Measurements from ENCODE around the gene RBM42. TPM values are rescaled to one million over a fixed set of nuclear protein-coding genes. Genes with fewer than 3 reads are reported as not detected.

The RBM42 gene
- total and polyA plus RNA-seq, 9 of the 15 experiments (the other 6 are each of a cell fraction or from before 2014, with no cell fraction given): 5.7 to 149 (median 32.4) TPM

DNA sequence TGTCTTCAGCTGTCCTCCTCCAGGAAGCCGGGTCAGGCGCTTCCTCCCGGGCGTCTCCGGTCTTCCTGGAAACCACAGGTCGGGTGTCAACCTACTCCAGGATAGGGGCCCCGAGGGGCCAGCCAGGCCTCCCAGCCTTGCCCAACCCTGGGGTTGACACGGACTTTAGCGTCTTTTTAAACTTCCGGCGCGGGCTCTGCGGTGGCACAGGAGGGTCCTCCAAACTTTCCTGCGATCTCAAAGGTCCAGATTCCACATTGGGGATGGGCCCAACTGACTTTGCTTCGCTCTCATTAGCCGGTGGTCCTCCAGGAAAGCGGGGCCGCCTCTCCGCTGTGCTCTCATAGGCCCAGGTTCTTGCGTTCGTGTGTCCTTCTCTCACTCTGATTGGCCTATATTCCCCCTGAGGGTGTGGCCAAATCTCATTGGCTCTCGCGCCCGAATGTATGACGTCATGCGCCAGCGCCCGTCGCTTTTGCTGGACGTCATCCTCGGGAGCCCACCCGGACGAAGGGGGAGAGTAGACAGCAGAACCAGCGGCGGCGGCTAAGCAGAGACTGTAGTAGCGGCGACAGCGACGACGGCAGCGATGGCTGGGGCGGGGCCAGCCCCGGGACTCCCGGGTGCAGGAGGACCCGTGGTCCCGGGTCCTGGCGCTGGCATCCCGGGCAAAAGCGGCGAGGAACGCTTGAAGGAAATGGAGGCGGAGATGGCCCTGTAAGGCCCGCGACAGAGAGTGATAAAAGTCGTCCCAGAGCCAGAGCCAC, at the start of gene RBM42 (continued):
- TF ChIP-seq, protein P1, sequence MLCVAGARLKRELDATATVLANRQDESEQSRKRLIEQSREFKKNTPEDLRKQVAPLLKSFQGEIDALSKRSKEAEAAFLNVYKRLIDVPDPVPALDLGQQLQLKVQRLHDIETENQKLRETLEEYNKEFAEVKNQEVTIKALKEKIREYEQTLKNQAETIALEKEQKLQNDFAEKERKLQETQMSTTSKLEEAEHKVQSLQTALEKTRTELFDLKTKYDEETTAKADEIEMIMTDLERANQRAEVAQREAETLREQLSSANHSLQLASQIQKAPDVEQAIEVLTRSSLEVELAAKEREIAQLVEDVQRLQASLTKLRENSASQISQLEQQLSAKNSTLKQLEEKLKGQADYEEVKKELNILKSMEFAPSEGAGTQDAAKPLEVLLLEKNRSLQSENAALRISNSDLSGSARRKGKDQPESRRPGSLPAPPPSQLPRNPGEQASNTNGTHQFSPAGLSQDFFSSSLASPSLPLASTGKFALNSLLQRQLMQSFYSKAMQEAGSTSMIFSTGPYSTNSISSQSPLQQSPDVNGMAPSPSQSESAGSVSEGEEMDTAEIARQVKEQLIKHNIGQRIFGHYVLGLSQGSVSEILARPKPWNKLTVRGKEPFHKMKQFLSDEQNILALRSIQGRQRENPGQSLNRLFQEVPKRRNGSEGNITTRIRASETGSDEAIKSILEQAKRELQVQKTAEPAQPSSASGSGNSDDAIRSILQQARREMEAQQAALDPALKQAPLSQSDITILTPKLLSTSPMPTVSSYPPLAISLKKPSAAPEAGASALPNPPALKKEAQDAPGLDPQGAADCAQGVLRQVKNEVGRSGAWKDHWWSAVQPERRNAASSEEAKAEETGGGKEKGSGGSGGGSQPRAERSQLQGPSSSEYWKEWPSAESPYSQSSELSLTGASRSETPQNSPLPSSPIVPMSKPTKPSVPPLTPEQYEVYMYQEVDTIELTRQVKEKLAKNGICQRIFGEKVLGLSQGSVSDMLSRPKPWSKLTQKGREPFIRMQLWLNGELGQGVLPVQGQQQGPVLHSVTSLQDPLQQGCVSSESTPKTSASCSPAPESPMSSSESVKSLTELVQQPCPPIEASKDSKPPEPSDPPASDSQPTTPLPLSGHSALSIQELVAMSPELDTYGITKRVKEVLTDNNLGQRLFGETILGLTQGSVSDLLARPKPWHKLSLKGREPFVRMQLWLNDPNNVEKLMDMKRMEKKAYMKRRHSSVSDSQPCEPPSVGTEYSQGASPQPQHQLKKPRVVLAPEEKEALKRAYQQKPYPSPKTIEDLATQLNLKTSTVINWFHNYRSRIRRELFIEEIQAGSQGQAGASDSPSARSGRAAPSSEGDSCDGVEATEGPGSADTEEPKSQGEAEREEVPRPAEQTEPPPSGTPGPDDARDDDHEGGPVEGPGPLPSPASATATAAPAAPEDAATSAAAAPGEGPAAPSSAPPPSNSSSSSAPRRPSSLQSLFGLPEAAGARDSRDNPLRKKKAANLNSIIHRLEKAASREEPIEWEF (CRISPR knock-in tag; IDR thresholded peaks at IDR 0.05): no peak
- TF ChIP-seq, protein P2, sequence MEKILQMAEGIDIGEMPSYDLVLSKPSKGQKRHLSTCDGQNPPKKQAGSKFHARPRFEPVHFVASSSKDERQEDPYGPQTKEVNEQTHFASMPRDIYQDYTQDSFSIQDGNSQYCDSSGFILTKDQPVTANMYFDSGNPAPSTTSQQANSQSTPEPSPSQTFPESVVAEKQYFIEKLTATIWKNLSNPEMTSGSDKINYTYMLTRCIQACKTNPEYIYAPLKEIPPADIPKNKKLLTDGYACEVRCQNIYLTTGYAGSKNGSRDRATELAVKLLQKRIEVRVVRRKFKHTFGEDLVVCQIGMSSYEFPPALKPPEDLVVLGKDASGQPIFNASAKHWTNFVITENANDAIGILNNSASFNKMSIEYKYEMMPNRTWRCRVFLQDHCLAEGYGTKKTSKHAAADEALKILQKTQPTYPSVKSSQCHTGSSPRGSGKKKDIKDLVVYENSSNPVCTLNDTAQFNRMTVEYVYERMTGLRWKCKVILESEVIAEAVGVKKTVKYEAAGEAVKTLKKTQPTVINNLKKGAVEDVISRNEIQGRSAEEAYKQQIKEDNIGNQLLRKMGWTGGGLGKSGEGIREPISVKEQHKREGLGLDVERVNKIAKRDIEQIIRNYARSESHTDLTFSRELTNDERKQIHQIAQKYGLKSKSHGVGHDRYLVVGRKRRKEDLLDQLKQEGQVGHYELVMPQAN (IDR thresholded peaks at IDR 0.05; ENCODE audit: borderline replicate concordance): peak; percentile 82
- TF ChIP-seq, protein P3, sequence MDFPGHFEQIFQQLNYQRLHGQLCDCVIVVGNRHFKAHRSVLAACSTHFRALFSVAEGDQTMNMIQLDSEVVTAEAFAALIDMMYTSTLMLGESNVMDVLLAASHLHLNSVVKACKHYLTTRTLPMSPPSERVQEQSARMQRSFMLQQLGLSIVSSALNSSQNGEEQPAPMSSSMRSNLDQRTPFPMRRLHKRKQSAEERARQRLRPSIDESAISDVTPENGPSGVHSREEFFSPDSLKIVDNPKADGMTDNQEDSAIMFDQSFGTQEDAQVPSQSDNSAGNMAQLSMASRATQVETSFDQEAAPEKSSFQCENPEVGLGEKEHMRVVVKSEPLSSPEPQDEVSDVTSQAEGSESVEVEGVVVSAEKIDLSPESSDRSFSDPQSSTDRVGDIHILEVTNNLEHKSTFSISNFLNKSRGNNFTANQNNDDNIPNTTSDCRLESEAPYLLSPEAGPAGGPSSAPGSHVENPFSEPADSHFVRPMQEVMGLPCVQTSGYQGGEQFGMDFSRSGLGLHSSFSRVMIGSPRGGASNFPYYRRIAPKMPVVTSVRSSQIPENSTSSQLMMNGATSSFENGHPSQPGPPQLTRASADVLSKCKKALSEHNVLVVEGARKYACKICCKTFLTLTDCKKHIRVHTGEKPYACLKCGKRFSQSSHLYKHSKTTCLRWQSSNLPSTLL (IDR thresholded peaks at IDR 0.05): no peak
- TF ChIP-seq BRCA1 (IDR thresholded peaks at IDR 0.05) (no peak), BRCA1 (CRISPR knock-in tag; IDR thresholded peaks at IDR 0.05) (no peak), FOS (IDR thresholded peaks at IDR 0.05; ENCODE audit: extremely low read depth, insufficient read length) (peak; percentile 92), XRCC5 (IDR thresholded peaks at IDR 0.05; ENCODE audit: low read depth, low read length) (no peak; the same call in 1 of the 2 replicates), NCOA1 (IDR thresholded peaks at IDR 0.05; ENCODE audit: low read depth) (no peak), ETV1 (tag; conservative IDR thresholded peaks at IDR 0.05; ENCODE audit: low read depth) (peak; percentile 59; the same call in 1 of the 2 replicates), NRF1 (conservative IDR thresholded peaks at IDR 0.05 in 1 of 2, IDR thresholded peaks at IDR 0.05 in 1 of 2) (peak; percentile 49 to 63)
- TF ChIP-seq, protein P4, sequence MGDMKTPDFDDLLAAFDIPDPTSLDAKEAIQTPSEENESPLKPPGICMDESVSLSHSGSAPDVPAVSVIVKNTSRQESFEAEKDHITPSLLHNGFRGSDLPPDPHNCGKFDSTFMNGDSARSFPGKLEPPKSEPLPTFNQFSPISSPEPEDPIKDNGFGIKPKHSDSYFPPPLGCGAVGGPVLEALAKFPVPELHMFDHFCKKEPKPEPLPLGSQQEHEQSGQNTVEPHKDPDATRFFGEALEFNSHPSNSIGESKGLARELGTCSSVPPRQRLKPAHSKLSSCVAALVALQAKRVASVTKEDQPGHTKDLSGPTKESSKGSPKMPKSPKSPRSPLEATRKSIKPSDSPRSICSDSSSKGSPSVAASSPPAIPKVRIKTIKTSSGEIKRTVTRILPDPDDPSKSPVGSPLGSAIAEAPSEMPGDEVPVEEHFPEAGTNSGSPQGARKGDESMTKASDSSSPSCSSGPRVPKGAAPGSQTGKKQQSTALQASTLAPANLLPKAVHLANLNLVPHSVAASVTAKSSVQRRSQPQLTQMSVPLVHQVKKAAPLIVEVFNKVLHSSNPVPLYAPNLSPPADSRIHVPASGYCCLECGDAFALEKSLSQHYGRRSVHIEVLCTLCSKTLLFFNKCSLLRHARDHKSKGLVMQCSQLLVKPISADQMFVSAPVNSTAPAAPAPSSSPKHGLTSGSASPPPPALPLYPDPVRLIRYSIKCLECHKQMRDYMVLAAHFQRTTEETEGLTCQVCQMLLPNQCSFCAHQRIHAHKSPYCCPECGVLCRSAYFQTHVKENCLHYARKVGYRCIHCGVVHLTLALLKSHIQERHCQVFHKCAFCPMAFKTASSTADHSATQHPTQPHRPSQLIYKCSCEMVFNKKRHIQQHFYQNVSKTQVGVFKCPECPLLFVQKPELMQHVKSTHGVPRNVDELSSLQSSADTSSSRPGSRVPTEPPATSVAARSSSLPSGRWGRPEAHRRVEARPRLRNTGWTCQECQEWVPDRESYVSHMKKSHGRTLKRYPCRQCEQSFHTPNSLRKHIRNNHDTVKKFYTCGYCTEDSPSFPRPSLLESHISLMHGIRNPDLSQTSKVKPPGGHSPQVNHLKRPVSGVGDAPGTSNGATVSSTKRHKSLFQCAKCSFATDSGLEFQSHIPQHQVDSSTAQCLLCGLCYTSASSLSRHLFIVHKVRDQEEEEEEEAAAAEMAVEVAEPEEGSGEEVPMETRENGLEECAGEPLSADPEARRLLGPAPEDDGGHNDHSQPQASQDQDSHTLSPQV (IDR thresholded peaks at IDR 0.05): no peak

All from K562 (cell line).